SU-DHL-6 (cell line): ENCODE data around the gene STIMATE.

Source experiments
- EZH2phosphoT487 ChIP-seq: fragments of 200-600 bp; sonication (generic), shearing (Covaris generic); conservative IDR thresholded peaks from 2 replicates; pipeline ENCODE4 v1.6.1; 2018; ENCODE audit warnings: mild to moderate bottlenecking, antibody characterized with exemption, low read length, moderate library complexity, mixed read lengths
- TF ChIP-seq, protein P1 (sequence below): fragments of 200-600 bp; sonication (generic); IDR thresholded peaks from one replicate; pipeline ENCODE4 v1.5.1; 2017; ENCODE audit warnings: antibody characterized with exemption, mild to moderate bottlenecking, low read length, moderate library complexity; ENCODE audit not compliant: insufficient read depth, poor library complexity, severe bottlenecking

DNA sequence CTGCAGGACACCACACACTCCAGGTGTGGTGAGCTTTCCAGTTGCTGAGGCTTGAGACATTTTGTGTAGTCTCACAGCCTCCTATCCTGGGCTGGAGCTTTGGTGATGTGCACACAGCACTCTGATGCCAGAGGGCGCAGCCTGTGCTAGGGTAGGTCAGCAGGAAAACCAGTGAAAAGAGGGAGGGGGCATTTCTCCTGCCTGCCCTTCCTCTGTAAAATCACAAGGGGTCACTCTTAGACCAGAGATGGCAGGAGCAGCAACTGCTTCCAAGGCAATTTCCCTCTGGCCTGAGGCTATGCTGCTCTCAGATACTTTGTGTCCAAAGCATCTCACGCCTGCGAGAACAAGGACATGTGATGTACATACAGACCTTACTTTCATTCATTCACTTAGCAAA lies 46.0 kb downstream of the STIMATE start:
- TF ChIP-seq, protein P1, sequence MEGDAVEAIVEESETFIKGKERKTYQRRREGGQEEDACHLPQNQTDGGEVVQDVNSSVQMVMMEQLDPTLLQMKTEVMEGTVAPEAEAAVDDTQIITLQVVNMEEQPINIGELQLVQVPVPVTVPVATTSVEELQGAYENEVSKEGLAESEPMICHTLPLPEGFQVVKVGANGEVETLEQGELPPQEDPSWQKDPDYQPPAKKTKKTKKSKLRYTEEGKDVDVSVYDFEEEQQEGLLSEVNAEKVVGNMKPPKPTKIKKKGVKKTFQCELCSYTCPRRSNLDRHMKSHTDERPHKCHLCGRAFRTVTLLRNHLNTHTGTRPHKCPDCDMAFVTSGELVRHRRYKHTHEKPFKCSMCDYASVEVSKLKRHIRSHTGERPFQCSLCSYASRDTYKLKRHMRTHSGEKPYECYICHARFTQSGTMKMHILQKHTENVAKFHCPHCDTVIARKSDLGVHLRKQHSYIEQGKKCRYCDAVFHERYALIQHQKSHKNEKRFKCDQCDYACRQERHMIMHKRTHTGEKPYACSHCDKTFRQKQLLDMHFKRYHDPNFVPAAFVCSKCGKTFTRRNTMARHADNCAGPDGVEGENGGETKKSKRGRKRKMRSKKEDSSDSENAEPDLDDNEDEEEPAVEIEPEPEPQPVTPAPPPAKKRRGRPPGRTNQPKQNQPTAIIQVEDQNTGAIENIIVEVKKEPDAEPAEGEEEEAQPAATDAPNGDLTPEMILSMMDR, result peak; percentile 31
- no peak for TF ChIP-seq EZH2phosphoT487
